Stimulated activated CD4-positive, alpha-beta T cell treated with anti-CD3 and anti-CD28 coated beads, Interleukin-1b, Interleukin-23, amount 100 ng/mL, for 24 hours (primary cell): Measurements from ENCODE around the gene PET117.
"Not testable (repeated sequence)": the region's sequence is repeated elsewhere in the genome, so short reads cannot be mapped to it uniquely, and the experiment has no call there.

ENCODE experiments used
- DNase-seq, 4 experiments: peaks; one replicate each; pipeline ENCODE4 v3.0.0-alpha.2; 2020; ENCODE audit warnings: low read depth in 4 of 4, low spot score in 1 of 4

PET117 gene

DNA sequence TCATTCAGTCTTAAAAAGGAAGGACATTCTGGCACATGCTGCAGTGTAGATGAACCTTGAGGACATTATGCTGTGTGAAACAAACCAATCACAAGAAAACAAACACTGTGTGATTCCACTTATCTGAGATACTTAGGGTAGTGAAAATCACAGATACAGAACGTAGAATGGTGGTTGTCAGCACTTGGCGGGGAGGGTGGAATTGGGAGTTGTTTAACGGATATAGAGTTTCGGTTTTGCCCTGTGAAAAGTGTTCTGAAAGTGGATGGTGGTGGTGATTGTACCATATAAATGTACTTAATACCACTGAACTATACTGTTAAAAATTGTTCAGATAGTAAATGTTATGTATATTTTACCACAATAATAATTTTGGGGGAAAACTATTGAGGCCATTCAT lies 18.4 kb downstream of the PET117 start:
- DNase-seq, result no peak

DNA sequence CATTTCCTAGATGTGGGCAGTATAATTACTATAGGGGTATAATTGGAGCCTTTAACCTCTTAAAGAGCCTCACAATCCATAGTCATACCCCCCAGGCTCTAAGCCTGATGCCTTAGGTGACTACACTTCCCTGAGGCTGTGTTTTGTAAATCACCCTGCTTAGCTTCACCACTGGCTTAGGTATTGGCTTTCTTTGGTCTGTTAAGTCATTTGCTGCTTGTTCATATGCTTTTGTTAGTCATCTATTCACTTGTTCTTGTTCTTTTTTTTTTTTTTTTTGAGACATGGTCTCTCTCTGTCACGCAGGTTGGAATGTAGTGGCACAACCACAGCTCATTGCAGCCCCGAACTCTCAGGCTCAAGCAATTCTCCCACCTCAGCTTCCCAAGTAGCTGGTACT lies 26.7 kb downstream of the PET117 start:
- DNase-seq, result no peak

DNA sequence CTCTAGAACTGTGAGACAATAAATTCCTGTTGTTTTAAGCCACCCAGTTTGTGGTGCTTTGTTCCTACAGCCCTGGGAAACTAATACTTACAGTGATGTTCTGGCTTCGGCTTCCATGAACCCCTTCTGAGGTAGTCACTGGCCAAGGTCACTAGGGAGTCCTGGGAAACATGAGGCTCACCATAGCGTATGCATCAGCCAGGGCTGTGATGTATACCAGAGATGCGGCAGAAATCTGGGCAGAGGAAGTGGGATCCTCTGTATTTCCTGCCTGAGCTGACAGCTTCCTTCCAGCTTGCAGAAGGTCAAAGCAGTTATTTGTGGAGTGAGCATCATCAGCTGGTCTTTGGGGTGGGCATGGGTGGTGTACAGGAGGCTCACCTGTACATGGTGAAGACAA lies 27.9 kb downstream of the PET117 start:
- DNase-seq, result no peak

DNA sequence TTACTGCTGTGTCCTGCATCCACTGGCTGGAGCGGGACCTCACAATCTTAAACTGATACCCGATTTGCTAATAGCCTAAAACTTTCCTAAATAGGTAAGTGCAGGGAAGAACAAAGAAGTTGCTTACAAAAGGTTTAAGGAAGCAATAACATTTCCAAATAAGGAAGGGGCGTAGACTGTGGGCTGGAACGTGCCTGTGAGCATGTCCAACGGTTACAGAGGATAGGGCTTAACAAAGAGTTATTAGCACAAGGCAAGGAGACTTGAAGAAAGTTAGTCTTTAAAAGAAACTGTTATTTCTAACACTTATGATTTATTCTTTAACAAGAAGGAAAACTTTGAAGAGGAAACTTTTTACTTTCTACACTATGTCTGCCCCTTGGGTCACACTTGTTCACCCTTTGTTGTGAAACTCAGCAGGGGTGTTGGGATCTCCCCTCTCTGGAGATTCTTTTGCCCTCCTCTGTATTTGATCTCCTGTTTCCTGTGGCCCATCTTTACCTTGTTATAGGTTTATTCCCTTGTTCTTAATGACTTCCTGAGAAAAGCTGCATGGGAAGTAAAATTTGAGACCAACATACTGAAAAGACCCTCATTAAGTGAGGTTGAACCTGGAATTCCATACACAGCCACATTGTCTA lies 28.7 kb downstream of the PET117 start:
- no peak for DNase-seq

DNA sequence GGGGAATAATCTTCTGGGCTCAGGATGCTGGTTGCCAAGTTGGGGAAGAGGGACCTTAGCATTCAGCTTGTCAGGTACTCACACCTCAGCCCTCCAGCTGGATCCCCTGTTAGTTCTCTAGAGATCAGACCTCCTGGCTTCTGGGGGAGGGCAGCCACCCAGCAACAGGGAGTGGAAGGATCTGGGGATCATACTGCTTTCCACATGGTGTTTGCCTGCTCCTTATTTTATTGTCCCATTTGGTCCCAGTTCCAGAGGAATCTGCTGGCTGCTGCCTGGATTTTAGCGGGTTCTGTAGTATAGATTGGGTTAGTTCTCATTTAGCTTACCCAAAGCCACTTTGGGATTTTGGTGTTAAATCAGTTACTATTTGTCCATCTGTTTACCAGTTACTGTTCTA lies 29.3 kb downstream of the PET117 start:
- DNase-seq, result no peak

DNA sequence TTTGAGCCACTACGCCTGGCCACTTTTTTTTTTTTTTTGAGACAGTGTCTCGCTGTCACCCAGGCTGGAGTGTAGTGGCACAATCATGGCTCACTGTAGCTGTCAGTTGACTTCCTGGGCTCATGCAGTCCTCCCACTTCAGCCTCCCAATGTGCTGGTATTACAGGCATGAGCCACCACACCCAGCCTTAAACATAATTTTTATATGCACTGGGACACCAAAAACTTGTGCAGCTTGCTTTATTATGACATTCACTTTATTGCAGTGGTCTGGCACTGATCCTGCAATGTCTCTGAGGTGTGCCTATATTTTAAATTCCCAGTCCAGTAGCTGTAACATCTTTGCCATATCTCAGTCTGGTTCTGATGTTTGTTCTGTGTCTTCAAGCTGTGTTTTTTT lies 34.7 kb downstream of the PET117 start:
- no peak for DNase-seq

DNA sequence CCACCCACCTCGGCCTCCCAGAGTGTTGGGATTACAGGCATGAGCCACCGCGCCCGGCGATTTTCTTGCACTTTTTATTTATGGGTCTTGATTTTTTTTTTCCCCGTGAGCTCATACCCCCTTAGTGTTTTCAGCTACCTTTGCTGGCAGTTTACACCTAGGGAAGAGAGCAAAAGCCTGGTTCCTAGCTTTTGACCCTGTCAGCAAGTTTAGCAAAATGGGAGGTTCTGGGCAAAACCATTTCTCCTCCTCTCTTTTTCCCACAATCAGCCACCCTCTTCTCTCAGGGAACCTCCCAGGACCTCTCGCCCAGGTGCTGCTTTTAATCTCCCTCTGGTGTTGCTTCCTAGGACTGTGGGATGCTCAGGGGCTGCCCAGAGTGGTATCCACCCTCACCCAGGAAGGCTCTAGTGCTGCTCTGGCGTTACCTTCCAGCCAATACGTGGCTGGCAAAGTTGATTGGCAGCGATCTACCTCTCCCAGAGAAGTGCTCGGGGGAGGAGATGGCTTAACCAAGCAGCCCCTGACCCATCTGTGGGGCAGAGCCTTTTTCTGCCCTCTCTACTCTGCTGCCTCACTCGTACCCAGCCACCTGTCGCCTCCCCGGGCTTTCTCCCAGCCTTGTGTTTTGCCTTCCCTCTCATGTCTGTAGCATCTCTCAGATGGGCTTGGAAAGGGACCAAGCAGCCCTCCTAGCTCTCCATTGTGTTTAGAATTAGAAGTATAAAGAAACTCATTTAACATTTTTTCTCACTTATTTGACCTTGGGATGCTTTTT lies 37.4 kb downstream of the PET117 start:
- DNase-seq, result no peak

DNA sequence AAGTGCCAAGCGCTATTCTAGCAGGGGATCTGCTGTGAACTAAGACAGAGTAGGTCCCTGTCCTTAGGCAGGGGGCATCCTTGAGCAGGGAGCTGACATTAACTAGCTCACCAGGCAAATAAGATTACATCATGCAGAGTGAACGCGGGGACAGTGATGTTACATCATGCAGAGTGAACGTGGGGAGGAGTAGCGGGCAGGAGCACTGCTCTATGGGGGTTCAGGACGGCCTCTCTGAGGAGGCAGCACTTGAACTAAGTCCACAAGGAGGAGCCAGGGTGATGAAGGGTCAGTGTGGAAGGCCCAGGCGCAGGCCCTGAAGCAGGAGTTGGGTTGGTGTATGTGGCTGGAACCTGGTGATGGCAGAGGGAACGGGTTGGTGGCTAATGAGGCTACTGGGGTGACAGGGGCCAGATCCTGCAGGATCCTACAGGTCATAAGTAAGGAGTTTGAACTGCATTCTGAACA lies 38.7 kb downstream of the PET117 start:
- no peak for DNase-seq

DNA sequence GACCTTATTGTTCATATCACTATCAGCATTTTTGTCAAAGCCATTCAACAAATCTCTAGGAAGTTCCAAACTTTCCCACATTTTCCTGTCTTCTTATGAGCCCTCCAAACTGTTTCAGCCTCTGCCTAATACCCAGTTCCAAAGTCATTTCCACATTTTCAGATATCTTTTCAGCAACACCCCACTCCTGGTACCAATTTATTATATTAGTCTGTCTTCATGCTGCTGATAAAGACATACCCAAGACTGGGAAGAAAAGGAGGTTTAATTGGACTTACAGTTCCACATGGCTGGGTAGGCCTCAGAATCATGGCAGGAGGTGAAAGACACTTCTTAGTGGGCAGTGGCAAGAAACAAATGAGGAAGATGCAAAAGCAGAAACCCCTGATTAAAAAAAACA lies 42.7 kb downstream of the PET117 start:
- not testable (repeated sequence) for DNase-seq

DNA sequence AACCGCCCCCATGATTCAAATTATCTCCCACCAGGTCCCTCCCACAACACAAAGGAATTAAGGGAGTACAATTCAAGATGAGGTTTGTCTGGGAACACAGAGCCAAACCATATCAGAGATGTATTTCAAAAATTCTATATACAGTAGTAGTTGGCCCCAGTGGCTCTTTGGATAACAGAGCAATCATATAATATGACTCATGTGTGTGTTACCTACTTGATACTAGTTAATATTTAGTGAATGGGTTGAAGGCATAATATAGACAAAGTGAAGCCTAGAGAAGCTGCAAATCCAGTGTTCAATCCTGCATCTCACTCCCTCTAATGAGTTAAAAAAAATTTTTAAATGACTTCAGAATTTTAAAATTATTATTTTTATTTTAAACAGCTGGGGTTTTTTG lies 43.2 kb downstream of the PET117 start:
- no peak for DNase-seq

DNA sequence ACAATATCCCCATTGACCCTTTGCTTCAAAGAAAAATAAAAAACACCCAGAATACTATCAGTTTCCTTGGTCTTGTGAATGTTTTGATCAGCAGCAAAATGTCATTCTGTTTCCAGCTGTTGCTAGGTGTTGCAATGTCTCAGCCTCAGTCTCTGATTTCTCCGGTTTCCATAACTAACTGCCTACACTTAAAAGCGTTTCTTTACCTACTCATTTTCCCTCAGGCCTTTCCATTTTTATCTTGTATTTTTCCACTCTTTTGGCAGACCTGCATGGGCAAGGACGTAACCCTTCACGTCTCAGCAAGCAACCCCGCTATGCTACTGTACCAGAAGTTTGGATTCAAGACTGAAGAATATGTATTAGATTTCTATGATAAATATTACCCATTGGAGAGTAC lies 49.4 kb downstream of the PET117 start:
- no peak for DNase-seq

DNA sequence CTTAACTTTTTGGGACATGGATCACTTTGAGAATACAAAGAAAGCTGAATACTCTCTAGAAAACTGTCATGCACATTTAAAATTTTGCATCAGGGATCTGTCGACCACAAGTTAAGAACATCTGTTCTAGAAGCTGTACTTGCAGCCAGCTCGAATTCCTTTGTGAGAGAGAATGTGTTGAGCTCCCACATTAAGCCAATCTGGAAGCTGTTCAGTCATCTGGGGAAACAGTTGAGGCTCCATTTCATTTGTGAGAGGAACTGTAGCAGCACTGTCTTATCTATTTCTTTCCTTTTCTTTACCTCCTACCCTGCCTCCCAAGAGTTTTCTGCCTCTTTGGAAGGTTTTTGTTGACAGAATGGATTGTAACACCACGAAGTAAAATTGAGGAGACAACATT lies 50.8 kb downstream of the PET117 start:
- DNase-seq, result no peak

DNA sequence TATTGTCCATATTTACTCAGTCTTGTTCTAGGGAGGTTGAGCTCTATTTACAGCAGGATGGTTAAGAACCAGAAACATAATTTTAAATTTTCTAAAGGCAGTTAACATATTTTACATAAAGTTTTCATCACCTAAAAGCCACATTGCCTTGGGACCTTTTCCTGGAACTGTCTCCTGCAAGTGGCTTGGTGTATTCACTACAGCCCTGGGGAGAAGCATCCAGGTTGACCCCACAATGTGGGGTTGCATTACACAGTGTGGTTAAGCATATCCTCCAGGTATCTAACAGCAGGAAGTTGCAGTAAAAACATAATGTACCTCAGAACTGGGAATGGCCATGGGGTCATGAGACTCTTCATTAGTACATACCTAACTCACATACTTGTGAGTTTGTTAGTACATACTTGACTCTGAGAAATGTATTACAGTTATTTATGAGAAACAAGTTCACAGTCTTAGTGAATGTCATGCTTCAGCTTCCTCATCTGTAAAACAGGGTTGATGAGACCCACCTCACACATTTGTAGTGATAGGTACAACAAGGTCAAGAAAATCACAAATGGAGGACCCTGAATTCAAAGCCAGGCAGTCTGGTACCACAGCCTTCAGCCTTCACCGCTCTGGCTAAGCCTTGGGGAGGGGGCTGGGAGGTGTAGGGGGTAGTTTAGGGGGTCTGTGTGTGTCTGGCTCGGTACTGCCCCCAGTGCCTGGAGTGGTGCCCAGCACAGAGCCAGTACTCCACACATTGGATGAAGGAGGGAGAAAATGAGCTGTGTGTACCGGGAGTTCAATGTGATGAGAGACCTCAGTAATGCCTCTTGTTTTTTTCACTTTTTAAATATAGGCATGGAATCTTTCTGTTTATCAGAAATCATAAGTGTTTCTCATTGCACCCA lies 52.9 kb downstream of the PET117 start:
- DNase-seq, result no peak

DNA sequence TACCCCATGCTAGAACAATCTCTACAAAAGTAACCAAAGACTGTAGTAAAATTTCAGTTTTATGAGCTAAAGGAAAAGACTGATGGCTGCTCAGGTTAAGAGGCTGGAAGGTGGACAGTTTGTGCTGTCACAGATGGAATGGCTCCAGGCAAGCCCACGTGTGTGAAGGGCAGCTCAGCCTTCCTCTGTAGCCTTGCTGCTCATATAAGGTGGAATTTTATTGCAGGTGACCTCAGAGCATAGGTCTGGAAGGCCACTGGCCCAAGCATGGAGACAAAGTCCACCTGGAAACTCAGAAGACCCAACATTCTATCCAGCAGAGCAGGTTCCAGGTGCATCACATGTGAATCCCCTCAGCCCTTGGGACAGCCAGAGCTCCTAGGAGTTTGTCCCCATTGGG lies 53.6 kb downstream of the PET117 start:
- no peak for DNase-seq
